ENCODE data around the gene RPL3.

Gene RPL3

GRCh38 chr22:39316440-39317083, 2.9 kb downstream of the RPL3 start:
- DNase-seq = peak; percentile 57 to 65 (median 62)

DNA sequence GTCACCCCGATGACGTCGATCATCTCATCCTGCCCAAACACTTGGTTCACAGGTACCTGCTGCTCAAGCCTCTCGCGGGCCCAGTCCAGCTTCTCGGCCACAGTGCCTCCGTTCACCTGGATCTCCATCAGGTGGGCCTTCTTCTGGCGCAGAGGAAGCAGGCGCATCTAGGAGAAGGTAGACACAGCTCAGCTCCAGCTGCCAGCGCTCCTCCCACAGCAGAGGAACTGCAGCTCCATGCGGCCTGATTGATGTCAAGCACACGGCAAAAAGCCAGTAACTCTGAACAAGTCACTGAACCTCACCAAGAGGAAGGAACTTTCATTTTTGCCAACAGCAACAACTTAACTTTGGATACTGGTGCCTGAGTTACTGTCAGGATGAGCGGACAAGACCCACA, 4.0 kb downstream of the RPL3 start:
- no peak for DNase-seq

GRCh38 chr22:39314251-39314971, 5.0 kb downstream of the RPL3 start:
- DNase-seq = no peak

GRCh38 chr22:39313258-39314001, 6.0 kb downstream of the RPL3 start:
- no peak for DNase-seq

- no peak for DNase-seq
Measured at GRCh38 chr22:39312410-39312809, 7.0 kb downstream of the RPL3 start.

GRCh38 chr22:39311592-39312400, 7.6 kb downstream of the RPL3 start:
- no peak for DNase-seq

- DNase-seq = no peak
Measured at GRCh38 chr22:39309881-39310714, 9.3 kb downstream of the RPL3 start.

DNA sequence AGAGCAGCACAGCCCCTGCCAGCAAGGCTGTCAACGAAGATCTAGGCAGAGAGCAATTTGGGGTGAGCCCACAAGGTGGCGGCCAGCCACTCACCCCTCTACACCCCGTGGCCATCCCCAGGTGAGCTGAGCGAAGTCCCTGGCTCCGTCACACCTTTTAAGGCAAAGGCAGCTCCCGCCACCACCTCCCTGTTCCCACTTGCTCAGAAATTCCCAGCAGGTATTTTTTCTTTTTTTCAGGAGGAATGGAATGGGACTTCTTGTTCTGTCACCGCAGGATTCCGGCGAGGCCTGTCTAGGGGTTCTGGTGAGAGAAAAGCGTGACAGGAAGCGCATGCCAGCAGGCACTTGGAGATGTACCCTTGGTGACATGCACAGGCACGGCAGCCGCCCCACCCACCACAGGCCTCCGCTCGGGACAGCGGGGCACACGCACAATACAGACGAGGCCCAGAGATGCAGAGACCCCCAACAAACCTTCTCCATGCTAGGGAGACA, 10.0 kb downstream of the RPL3 start:
- no peak for DNase-seq

- no peak for DNase-seq
Measured at GRCh38 chr22:39308614-39309363, 10.6 kb downstream of the RPL3 start.

- DNase-seq = peak in 2 of 4 experiments; percentile 20 to 23
Measured at GRCh38 chr22:39306456-39307361, 12.7 kb downstream of the RPL3 start.

DNA sequence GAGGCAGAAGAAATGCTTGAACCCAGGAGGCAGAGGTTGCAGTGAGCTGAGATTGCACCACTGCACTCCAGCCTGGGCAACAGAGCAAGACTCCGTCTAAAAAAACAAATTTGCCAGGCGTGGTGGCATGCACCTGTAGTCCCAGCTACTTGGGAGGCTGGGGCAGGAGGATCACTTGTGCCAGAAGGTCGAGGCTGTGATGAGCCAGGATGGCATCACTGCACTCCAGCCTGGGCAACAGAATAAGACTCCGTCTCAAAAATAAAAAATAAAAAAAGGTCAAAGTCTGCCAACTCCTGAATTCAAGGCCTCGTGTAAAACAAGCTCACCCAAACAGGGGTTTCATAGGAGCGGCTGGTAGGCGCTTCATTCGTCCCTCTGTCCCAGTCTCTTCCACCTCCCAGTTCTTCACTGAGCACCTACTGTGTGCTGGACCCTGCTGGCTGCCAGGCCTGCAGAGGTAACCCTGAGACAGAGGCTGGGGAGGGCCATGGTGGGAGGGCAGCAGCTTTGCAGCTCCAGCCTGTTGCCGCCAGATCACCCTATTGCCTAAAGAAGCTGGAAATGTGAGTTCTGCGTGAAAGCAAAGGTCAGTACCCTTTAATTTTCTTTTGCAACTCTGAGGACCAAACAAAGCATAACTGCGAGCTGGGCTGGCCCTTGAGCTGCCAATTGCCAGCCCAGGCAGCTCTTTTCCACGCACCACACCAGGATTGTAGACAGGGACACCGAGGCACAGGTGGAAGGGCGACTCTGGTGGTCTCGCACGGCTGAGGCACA, 15.3 kb downstream of the RPL3 start:
- no peak for DNase-seq

GRCh38 chr22:39303358-39303757, 16.1 kb downstream of the RPL3 start:
- no peak for DNase-seq

DNA sequence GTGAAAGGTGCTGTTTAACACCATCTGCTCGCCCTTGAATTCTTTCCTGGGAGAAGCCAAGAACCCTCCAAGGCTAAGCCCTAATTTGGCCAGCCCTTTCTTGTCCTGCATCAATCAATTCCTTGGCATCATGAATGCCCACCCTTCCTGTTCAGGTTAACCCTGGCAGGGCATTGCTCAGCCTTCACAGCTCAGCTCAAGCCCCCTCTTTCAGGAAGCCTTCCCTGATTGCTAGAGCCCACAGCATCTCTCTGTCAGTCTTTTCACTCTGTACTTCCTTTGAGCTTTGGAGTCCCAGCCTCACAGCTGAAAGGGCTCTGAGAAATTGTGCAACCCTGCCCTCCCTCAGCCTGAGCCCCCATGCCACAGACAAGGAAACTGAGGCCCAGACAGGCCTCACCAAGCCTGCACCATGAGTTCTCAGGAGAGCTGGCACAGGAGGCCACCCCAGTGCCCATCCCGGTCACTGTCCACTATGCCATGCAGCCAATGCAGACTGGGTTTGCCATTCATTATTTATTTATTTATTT, 16.9 kb downstream of the RPL3 start:
- no peak for DNase-seq

DNA sequence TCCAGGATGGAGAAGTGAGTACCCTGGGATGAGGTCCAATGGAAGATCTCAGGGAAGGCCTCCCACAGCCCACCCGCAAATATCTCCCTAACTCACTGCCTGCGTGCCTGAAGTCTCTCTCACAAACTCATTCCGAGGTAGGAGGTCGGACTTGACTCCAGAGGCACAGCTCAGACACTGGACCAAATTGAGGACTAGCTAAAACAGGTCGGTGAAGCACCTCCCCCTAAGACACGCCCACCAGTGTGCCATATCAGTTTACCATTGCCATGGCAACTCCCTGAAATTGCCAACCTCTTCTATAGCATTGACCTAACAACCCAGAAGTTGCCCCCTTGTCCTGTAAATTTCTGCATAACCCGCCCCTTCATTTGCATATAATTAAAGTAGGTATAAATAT, 17.5 kb downstream of the RPL3 start:
- no peak for DNase-seq

DNA sequence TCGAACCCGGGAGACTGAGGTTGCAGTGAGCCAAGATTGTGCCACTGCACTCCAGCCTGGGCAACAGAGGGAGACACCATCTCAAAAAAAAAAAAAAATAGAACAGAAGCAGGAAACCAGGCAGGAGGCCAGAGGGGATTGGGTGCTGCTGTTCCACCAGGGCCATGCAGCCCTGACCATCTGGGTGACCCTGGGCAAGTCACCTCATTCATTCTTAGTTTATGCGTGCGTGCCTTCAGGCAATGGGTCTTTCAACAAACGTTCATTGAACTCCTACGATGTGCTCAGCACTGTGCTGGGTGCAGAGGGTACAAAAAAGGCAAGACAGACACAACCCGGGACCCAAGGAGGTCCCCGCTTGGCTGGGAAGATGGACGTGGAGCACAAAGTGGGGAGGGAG, 18.3 kb downstream of the RPL3 start:
- no peak for DNase-seq

GRCh38 chr22:39300186-39300830, 19.1 kb downstream of the RPL3 start:
- no peak for DNase-seq

- DNase-seq = no peak
Measured at GRCh38 chr22:39299829-39300178, 19.6 kb downstream of the RPL3 start.

DNA sequence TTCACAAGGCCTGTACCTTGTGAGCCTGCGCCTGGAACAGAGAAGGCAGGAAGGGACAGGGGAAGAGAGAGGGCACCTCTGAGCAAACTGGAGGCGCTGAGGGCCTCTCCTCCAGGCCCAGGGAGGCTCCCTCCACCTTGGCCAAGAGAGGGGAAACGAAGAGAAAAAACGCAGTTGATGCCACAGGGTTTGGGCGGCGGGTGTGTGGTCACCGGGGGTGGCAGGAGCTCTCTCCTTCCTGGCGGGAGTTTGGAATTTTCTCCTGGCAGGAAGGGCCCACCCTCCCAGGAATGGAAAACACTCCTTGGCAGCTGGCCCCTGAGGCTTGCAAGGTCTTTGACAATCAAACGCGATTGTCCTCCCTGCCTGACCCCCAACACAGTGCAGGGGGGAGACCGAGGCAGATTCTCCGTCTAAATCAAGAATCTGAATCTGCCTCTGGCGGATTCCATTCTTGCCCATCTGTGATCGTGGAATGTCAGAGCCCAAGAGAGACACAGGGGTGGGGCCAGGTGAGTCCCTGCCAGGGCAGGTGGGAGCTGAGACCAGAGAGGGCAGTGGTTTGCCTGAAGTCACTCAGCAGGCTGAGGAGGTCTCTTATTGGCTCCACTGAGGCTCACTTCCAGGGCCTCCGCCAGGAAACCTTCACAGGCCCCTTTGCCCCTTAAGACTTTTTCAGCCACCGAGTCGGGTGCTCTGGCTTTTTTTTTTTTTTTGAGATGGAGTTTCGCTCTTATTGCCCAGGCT, 21.0 kb downstream of the RPL3 start:
- no peak for DNase-seq

Measured in activated CD4-positive, CD25-positive, alpha-beta regulatory T cell (primary cell).